Measurements from ENCODE around the gene CEL. TPM values are rescaled to one million over a fixed set of nuclear protein-coding genes. Genes with fewer than 3 reads are reported as not detected.
A peak's percentile ranks its signal among the peaks of the same experiment; 100 is the strongest.

CEL gene
- total RNA-seq, 1 experiment from 2014 or later = 6.6 TPM

DNA sequence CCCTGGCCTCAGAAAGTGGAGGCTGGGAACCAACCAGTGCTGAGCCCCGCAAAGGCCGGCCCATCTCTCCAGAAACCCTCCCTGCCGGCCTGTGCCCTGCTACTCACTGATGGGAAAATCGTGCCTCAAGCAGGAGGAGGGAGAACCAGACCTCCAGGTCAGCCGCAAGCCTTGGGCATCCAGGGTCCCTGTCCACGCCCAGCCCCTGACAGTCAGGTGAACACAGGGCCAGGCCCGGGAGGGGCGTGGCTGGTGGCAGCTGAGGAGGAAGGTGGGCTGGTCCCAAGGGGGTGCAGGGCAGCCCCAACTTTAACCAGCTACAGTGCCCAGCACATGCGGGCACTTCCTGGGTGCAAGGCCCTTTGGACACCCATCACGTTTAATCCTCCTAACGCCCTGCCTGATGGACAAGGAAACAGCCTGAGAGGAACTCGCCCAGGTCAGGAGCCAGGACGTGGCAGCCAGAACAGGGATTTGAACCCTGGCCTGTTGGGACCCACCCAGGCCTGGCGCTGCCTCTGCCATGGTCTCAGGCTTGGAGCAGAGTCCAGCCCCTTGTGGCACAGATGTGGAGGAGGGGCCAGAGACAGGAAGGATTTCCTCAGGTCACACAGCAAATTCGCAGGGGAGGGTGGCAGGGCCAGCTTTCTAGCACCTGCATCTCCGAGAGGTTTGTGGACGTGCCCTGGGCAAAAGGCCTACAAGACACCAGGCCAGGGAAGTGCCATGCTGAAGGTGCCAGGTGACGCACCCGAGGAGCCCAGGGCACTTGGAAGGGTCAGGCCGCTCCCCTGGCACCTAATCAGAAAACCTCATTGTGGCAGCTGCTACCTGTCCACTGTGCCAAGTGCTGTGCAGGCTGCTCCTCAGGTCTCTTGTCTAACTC is 54.8 kb downstream of the CEL start (continued):
- TF ChIP-seq EMX1 (CRISPR knock-in tag; IDR thresholded peaks at IDR 0.05) = no peak

DNA sequence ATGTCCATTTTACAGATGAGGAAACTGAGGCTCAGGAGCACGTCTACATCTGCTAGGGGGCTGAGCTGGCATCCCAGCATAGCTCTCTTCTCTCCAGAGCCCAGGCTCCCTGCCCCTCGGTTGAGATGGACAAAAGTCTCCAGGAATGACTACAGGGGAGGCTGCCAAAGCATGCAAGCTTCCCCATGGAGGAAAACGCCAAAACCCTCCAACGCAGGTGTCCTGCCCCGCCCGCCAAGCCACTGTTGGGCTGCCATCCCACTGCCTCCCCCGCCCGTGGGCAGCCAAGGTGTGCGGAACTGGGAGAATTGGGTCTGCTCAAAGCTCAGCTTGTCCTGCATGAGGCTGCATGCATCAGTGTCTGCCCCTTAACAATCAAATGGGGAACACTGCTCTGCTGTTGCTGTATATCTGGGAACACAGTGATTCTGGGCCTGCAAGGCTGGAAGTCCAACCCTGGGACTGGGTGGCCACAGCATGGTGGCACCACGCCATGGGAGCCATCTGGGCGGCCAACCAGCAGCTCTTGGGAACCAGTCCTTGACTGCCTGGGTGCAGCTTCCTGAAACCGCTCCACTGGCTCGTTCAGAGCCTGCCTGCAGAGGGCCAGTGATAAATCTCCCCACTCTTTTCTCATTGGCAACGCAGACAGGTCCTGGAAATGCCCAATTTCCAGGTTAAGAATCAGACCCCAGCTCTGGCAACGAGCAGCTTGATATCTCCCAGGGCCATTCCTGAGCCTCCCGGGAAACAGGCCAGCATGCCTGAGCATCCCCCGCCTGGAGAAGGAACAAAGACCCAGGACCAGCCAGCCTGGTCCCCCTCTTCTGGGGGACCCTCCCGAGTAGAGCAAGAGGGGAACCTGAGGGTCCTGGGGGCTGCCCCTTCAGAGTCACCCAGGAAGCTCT is 55.7 kb downstream of the CEL start:
- POLR2A ChIA-PET = no interaction called here

DNA sequence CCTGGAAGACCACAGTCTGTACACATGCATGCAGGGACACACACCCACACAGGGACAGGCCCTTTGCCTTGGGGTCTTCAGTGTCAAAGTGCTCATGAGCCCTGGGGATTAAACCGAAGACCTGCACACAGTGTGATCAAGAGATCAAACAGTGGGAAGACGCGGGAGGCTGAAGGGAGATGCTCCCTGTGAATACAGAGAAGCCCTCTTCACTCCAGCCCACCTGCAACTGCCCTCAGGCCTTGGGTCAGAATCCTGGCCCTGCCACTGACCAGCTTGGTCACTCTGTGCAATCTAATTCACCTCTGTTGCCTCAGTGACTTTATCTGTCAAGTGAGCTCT is 56.4 kb downstream of the CEL start:
- Mint-ChIP-seq H3K9me3 (no peaks in the 10 kb centered on the region), H3K4me1 (peaks cover 12% of the 10 kb centered on the region), H3K4me3 (no peak overlapping the region), H3K27me3 (ENCODE audit: low read depth) (peaks cover 46% of the 10 kb centered on the region), H3K36me3 (no peaks in the 10 kb centered on the region), H3K27ac (no peak overlapping the region)
- DNase-seq (ENCODE audit: low spot score) = no peak
- ChIA-PET CTCF (interaction anchor here (1.2 to 6.0 kb wide), 6 partner anchors 12 to 121 kb away, joined by 3 to 70 read pairs (median 6); no protein-coding TSS in a partner anchor), POLR2A (no interaction called here)
- ATAC-seq = no peak
- TF ChIP-seq RORB (CRISPR knock-in tag; IDR thresholded peaks at IDR 0.05) = no peak

More for the DNA sequence above, 55.7 kb downstream of the CEL start:
- Mint-ChIP-seq H3K27me3 (ENCODE audit: low read depth) (peaks cover 43% of the 10 kb centered on the region), H3K27ac (no peak overlapping the region), H3K36me3 (no peaks in the 10 kb centered on the region), H3K4me3 (no peak overlapping the region), H3K4me1 (peaks cover 12% of the 10 kb centered on the region), H3K9me3 (no peaks in the 10 kb centered on the region)
- CTCF ChIA-PET = interaction anchor here (0.9 to 6.0 kb wide), 7 partner anchors 11 to 121 kb away, joined by 3 to 70 read pairs (median 4); no protein-coding TSS in a partner anchor
- no peak for DNase-seq (ENCODE audit: low spot score)
- ATAC-seq = no peak
- TF ChIP-seq ZNF532 (CRISPR knock-in tag; IDR thresholded peaks at IDR 0.05; ENCODE audit: borderline replicate concordance) = no peak
- TF ChIP-seq TCF7 (CRISPR knock-in tag; IDR thresholded peaks at IDR 0.05; ENCODE audit: low read depth) = no peak

- ChIA-PET CTCF (interaction anchor here (1.1 to 6.0 kb wide), 8 partner anchors 9 to 120 kb away, joined by 3 to 70 read pairs (median 6); no protein-coding TSS in a partner anchor), POLR2A (no interaction called here)
- TF ChIP-seq ZBTB21 (CRISPR knock-in tag; IDR thresholded peaks at IDR 0.05; ENCODE audit: borderline replicate concordance) (no peak), EMX1 (CRISPR knock-in tag; IDR thresholded peaks at IDR 0.05) (no peak)
- Mint-ChIP-seq H3K27ac (no peak overlapping the region), H3K9me3 (no peaks in the 10 kb centered on the region), H3K36me3 (no peaks in the 10 kb centered on the region), H3K4me3 (no peak overlapping the region), H3K4me1 (peaks cover 12% of the 10 kb centered on the region), H3K27me3 (ENCODE audit: low read depth) (peaks cover 46% of the 10 kb centered on the region)
- ATAC-seq = no peak
- DNase-seq (ENCODE audit: low spot score) = no peak
These were observed 56.8 kb downstream of the CEL start for GRCh38 chr9:133118568-133118967.

GRCh38 chr9:133119103-133119845 is 57.5 kb downstream of the CEL start:
- Mint-ChIP-seq H3K27me3 (ENCODE audit: low read depth) (peaks cover 51% of the 10 kb centered on the region), H3K9me3 (no peaks in the 10 kb centered on the region), H3K4me3 (peak overlapping the region; percentile 75), H3K4me1 (peaks cover 12% of the 10 kb centered on the region), H3K36me3 (no peaks in the 10 kb centered on the region), H3K27ac (no peak overlapping the region)
- POLR2A ChIA-PET = interaction anchor here (1.0 kb wide), 1 partner anchor 25 kb away, joined by 3 read pairs; no protein-coding TSS in a partner anchor
- CTCF ChIA-PET = interaction anchor here (1.0 to 6.0 kb wide), 8 partner anchors 10 to 71 kb away, joined by 3 to 70 read pairs (median 6); no protein-coding TSS in a partner anchor
- ATAC-seq = no peak
- no peak for DNase-seq (ENCODE audit: low spot score)
- no peak for TF ChIP-seq ELF4 (CRISPR knock-in tag; IDR thresholded peaks at IDR 0.05; ENCODE audit: low read depth)
- TF ChIP-seq CTCF (IDR thresholded peaks at IDR 0.05) = no peak
- no peak for TF ChIP-seq MLX (CRISPR knock-in tag; IDR thresholded peaks at IDR 0.05)
- TF ChIP-seq IRF2 (CRISPR knock-in tag; IDR thresholded peaks at IDR 0.05; ENCODE audit: borderline replicate concordance, low read depth) = no peak
- TF ChIP-seq ZNF671 (CRISPR knock-in tag; IDR thresholded peaks at IDR 0.05) = no peak
- no peak for TF ChIP-seq ZNF317 (CRISPR knock-in tag; IDR thresholded peaks at IDR 0.05; ENCODE audit: borderline replicate concordance, low read depth)
- no peak for TF ChIP-seq NFYB (CRISPR knock-in tag; conservative IDR thresholded peaks at IDR 0.05; ENCODE audit: low read depth)
- no peak for TF ChIP-seq RELA (CRISPR knock-in tag; IDR thresholded peaks at IDR 0.05; ENCODE audit: borderline replicate concordance)
